Right lobe of liver (tissue), 6 donors: Measurements from ENCODE around the gene DTNB. TPM values are rescaled to one million over a fixed set of nuclear protein-coding genes. Genes with fewer than 3 reads are reported as not detected.

Experiments
- ATAC-seq, 4 donors: fragments of 200-7000 bp; cut with Tn5 transposase; one replicate each; pipeline ENCODE4 v1.9.1; 2020; ENCODE audit warnings: mild to moderate bottlenecking in 4 of 4, moderate library complexity in 4 of 4
- DNase-seq, 3 donors: peaks; one replicate each; pipeline ENCODE4 v3.0.0-alpha.2; 2020
- H3K27ac ChIP-seq, 3 donors: fragments of 200-600 bp; one replicate each; pipeline ENCODE4 v1.8.0; 2022
- H3K27me3 ChIP-seq, 2 donors: fragments of 200-600 bp; one replicate each; pipeline ENCODE4 v1.8.0; 2022
- H3K36me3 ChIP-seq, 4 donors: fragments of 200-600 bp; sonication (generic) in 1 of 4; one replicate each; pipeline versions ENCODE4 v1.5.1 to v1.8.0; 2017 to 2022; ENCODE audit warnings: control low read depth in 1 of 4
- H3K4me1 ChIP-seq, 4 donors: fragments of 200-600 bp; sonication (generic) in 1 of 4; one replicate each; pipeline versions ENCODE4 v1.5.1 to v1.8.0; 2017 to 2022; ENCODE audit warnings: control low read depth in 1 of 4
- H3K4me3 ChIP-seq, 3 donors: fragments of 200-600 bp; one replicate each; pipeline ENCODE4 v1.8.0; 2022
- H3K9me3 ChIP-seq, 4 donors: fragments of 200-600 bp; sonication (generic) in 1 of 4; one replicate each; pipeline versions ENCODE4 v1.5.1 to v1.8.0; 2017 to 2022; ENCODE audit warnings: control low read depth in 1 of 4
- POLR2A ChIP-seq: fragments of 450-650 bp; IDR thresholded peaks from one replicate; pipeline ENCODE4 v1.6.1; 2017; ENCODE audit warnings: antibody characterized with exemption, mild to moderate bottlenecking
- WGBS: methylation state at CpG from one replicate; pipeline ENCODE4 v1.1.6; 2018; ENCODE audit warnings: low coverage, low lambda C conversion rate; ENCODE audit not compliant: insufficient coverage; ENCODE audit errors: missing lambda C conversion rate; 5-methylcytosine and 5-hydroxymethylcytosine counted together
- intact Hi-C, 2 donors: fragments of 100-400 bp; cut with DNase I; formaldehyde crosslinking; loops; one replicate each; pipeline versions ENCODE4 v1.11.2 to v1.14.1; 2022
- total RNA-seq, 6 experiments: library from RNA; depleted of rRNA in 2 of 6; stranded (reverse); fragments of >200 nt in 2 of 6; fragmentation: NEBNext Ultra II Directional in 3 of 6; extraction: Animal tissue kit (Norgen Biotek cat#: 25700) in 3 of 6; gene quantifications; one replicate each; pipeline versions ENCODE4 v1.1.0 to v1.2.4, GENCODE V29; 2016 to 2023
- TF ChIP-seq, protein P1 (sequence below), 4 donors: fragments of 200-600 bp in 3 of 4; fragments of 450-650 bp in 1 of 4; IDR thresholded peaks; one replicate each; pipeline versions ENCODE4 v1.5.1 to v1.8.0; 2016 to 2022; ENCODE audit warnings: antibody characterized with exemption in 4 of 4, mild to moderate bottlenecking in 2 of 4
- donor health status: DM: no; HTN: yes; CAD: no.
- donor health status: DM: no; HTN: no; CAD: no.
- donor health status: DM: no; HTN: no; CAD: no.
- donor health status: DM: no; HTN: yes; CAD: no.
- donor health status: DM: no; HTN: yes; CAD: no.

DTNB gene
- total RNA-seq, 6 experiments from 2014 or later: 7.0 to 10.3 (median 8.8) TPM

DNA sequence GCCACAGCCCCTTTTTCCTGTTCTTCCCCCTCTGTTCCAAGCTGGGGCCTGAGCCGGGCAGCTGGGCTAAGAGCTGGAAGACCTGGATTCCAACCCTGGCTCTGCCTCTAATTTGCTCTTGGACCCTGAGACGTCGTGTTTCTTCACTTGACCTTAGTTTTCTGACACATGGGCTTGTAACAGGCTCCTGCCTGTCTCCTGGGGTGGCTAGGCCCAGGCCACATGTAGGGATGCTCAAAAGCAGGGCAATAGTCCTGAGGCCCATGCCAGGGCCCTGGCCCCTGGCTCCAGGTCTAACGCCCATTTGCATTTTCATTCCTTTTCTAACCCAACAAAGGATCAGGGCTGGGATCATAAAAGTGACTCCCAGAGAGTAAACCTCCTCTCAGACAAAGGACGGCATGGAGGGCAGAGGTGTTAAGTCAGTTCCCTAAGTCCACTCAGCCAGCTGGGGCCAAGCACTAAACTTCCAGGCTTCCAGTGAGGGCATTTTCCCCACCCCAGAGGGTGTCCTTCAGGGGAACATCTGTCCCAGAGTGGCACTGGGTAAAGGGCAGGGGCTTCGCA, 315.0 kb downstream of the DTNB start:
- Histone ChIP-seq H3K27ac (no peak overlapping the region), H3K4me1 (no peaks in the 10 kb centered on the region), H3K9me3 (no peaks in the 10 kb centered on the region), H3K4me3 (no peak overlapping the region), H3K27me3 (no peaks in the 10 kb centered on the region), H3K36me3 (no peaks in the 10 kb centered on the region)
- intact Hi-C loops: no loop called here
- DNase-seq (no peak), ATAC-seq (no peak)
- no peak for TF ChIP-seq POLR2A
- TF ChIP-seq, protein P1, sequence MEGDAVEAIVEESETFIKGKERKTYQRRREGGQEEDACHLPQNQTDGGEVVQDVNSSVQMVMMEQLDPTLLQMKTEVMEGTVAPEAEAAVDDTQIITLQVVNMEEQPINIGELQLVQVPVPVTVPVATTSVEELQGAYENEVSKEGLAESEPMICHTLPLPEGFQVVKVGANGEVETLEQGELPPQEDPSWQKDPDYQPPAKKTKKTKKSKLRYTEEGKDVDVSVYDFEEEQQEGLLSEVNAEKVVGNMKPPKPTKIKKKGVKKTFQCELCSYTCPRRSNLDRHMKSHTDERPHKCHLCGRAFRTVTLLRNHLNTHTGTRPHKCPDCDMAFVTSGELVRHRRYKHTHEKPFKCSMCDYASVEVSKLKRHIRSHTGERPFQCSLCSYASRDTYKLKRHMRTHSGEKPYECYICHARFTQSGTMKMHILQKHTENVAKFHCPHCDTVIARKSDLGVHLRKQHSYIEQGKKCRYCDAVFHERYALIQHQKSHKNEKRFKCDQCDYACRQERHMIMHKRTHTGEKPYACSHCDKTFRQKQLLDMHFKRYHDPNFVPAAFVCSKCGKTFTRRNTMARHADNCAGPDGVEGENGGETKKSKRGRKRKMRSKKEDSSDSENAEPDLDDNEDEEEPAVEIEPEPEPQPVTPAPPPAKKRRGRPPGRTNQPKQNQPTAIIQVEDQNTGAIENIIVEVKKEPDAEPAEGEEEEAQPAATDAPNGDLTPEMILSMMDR (IDR thresholded peaks at IDR 0.05): no peak
- 78% methylated on average over 2 of the region's 6 CpGs for WGBS

DNA sequence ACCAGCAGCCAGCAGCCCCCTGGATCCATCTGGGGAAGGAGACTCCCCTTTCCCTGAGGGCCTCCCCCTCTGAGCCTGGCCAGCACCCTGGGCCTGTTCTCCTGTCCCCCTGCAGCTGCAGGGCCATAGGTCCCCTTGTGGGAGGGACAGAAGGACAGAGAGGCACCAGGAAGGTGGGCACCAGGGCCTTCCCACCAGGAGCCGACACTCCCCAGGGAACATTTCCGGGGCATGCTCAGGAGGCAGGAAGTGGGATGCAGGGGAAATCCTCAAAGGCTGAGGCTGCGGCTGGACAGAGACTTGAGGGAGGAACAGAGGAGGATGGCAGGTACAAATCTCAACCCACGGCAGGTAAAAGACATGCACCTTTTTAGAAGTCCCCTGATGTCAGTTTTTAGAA, 317.3 kb downstream of the DTNB start:
- H3K9me3 ChIP-seq: no peaks in the 10 kb centered on the region
- no peak overlapping the region for H3K4me3 ChIP-seq
- TF ChIP-seq, protein P1 (IDR thresholded peaks at IDR 0.05): no peak
- no peak for TF ChIP-seq POLR2A
- H3K27ac ChIP-seq: no peak overlapping the region
- no peaks in the 10 kb centered on the region for H3K27me3 ChIP-seq
- intact Hi-C loops: no loop called here
- peak in 1 of 4 donors; percentile 17 for ATAC-seq
- H3K36me3 ChIP-seq: no peaks in the 10 kb centered on the region
- no peak for DNase-seq
- WGBS: 34% methylated on average over 3 of the region's 4 CpGs
- H3K4me1 ChIP-seq: no peaks in the 10 kb centered on the region

DNA sequence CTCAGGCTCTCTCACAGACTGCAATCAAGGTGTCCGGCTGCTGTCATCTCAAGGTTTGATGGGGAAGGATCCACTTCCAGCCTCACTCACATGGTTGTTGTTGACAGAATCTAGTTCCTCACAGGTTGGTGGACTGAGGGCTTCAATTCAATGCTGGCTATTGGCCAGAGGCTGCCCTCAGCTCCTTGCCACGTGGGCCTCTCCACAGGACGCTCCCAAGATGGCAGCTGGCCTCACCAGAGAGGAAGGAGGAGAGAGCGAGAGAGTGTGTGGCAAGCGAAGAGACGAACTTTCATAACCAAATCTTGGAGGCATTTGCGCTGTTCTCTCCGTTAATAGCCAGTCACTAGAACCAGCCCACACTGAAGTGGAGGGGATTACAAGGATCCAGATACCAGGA, 318.1 kb downstream of the DTNB start:
- intact Hi-C loops: no loop called here
- H3K27me3 ChIP-seq: no peaks in the 10 kb centered on the region
- no peak for TF ChIP-seq POLR2A
- TF ChIP-seq, protein P1 (IDR thresholded peaks at IDR 0.05): no peak
- DNase-seq (no peak), ATAC-seq (no peak)
- H3K4me3 ChIP-seq: no peak overlapping the region
- 85% methylated on average over 4 of the region's 8 CpGs for WGBS
- H3K27ac ChIP-seq: no peak overlapping the region
- no peaks in the 10 kb centered on the region for H3K9me3 ChIP-seq
- no peaks in the 10 kb centered on the region for H3K36me3 ChIP-seq
- no peaks in the 10 kb centered on the region for H3K4me1 ChIP-seq

DNA sequence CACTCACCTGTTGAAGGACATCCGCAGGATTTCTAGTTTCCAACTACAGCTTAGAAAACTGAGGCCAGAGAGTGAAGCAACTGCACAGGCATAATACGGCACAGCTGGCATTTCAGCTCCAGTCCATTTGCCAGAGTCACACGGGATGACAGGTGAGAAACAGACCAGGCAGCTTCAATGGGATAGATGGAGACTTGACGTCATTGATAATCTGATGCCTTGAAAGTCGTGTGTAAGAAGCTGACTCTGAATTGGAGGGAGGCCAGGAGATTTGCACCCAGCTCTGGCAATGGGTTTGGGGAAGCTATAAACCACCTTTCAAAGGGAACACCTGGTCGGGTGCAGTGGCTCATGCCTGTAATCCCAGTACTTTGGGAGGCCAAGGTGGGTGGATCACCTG, 319.3 kb downstream of the DTNB start:
- intact Hi-C loops: no loop called here
- no peaks in the 10 kb centered on the region for H3K36me3 ChIP-seq
- no peaks in the 10 kb centered on the region for H3K9me3 ChIP-seq
- DNase-seq (no peak), ATAC-seq (no peak)
- H3K4me3 ChIP-seq: no peak overlapping the region
- H3K4me1 ChIP-seq: no peaks in the 10 kb centered on the region
- no peaks in the 10 kb centered on the region for H3K27me3 ChIP-seq
- no peak overlapping the region for H3K27ac ChIP-seq
- 62% methylated on average over 6 of the region's 6 CpGs for WGBS
- TF ChIP-seq, protein P1 (IDR thresholded peaks at IDR 0.05): no peak
- TF ChIP-seq POLR2A: no peak

DNA sequence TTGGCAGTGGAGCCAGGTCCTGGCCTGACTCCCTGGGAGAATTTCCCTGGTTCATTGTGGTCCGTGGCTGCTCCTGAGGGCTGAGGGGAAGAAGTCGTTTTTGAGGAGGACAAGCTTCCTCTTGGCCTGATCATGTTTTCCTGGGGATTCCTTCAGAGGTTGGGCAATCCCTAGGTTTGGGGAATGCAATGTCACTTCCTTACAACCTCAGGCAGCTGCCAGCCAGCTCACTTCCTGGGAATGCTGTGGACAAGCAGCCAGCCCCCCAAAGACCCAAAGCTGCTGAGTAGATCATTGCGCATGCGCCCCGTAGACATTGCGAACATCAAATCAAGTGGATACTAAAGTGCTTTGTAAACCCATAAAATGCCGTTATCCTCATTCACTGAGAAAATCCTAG, 324.0 kb downstream of the DTNB start:
- intact Hi-C loops: no loop called here
- ATAC-seq (no peak), DNase-seq (no peak)
- Histone ChIP-seq H3K9me3 (no peaks in the 10 kb centered on the region), H3K36me3 (no peaks in the 10 kb centered on the region), H3K27me3 (no peaks in the 10 kb centered on the region), H3K4me3 (no peak overlapping the region), H3K4me1 (no peaks in the 10 kb centered on the region), H3K27ac (no peak overlapping the region)
- WGBS: 79% methylated on average over 3 of the region's 7 CpGs
- no peak for TF ChIP-seq POLR2A
- TF ChIP-seq, protein P1 (IDR thresholded peaks at IDR 0.05): no peak
